PC-9 (cell line): ENCODE results near the gene PGAP6.
"Not testable (repeated sequence)": the region's sequence is repeated elsewhere in the genome, so short reads cannot be mapped to it uniquely, and the experiment has no call there.

Experiments
- EZH2 ChIP-seq: fragments of 200-600 bp; sonication (generic); IDR thresholded peaks from 2 replicates; pipeline ENCODE4 v1.8.0; 2017; ENCODE audit warnings: antibody characterized with exemption, low read depth
- TF ChIP-seq, protein P1 (sequence below): fragments of 200-600 bp; sonication (generic); conservative IDR thresholded peaks from 2 replicates; pipeline ENCODE4 v1.6.1; 2017; ENCODE audit warnings: mixed run types, antibody characterized with exemption, mild to moderate bottlenecking, moderate library complexity

GRCh38 chr16:334164-334832, 47.5 kb downstream of the PGAP6 start:
- TF ChIP-seq, protein P1, sequence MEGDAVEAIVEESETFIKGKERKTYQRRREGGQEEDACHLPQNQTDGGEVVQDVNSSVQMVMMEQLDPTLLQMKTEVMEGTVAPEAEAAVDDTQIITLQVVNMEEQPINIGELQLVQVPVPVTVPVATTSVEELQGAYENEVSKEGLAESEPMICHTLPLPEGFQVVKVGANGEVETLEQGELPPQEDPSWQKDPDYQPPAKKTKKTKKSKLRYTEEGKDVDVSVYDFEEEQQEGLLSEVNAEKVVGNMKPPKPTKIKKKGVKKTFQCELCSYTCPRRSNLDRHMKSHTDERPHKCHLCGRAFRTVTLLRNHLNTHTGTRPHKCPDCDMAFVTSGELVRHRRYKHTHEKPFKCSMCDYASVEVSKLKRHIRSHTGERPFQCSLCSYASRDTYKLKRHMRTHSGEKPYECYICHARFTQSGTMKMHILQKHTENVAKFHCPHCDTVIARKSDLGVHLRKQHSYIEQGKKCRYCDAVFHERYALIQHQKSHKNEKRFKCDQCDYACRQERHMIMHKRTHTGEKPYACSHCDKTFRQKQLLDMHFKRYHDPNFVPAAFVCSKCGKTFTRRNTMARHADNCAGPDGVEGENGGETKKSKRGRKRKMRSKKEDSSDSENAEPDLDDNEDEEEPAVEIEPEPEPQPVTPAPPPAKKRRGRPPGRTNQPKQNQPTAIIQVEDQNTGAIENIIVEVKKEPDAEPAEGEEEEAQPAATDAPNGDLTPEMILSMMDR = not testable (repeated sequence)
- not testable (repeated sequence) for TF ChIP-seq EZH2
